Islet precursor cell (in vitro differentiated cells): ENCODE results near the gene FTSJ1.
A peak's percentile ranks its signal among the peaks of the same experiment; 100 is the strongest.

ENCODE experiments used
- DNase-seq: peaks from one replicate; pipeline ENCODE4 v3.0.0-alpha.2; 2018

FTSJ1 gene

DNA sequence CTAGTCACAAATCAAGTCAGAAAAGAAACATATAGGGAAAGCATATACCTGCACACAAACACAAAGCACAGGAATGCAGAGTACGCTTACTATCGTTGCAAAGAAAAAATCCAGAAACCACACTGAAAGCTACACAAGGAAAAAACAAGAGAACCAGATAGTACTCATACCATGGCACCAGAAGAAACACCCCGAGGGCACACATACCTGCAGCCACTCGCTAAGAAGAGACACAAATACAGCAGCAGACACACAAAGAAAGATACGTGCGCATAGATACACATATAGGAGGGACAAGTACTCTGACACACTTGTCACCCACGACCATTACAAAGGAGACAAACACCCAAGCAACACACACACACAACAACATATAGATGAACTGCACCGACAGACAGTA, 4.5 kb upstream of the FTSJ1 start:
- DNase-seq, result peak; percentile 73

DNA sequence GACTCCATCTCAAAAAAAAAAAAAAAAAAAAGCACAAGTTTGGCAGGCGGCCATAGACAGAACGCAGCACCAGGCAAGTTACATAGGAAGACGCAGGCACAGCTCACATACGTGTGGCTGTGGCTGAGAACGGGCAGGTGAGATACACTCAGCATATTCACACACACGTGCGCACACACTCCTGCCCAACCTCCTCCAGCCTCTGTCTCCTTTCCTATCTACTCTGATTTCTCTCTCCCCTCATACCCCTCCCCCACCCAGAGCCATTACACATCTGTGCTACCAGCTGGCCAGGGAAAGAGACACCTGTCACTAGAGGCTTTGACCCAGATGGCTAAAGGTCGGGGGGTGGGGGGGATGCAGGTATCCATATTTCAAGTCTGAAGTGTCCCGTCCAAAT, 3.8 kb upstream of the FTSJ1 start:
- DNase-seq, result no peak

DNA sequence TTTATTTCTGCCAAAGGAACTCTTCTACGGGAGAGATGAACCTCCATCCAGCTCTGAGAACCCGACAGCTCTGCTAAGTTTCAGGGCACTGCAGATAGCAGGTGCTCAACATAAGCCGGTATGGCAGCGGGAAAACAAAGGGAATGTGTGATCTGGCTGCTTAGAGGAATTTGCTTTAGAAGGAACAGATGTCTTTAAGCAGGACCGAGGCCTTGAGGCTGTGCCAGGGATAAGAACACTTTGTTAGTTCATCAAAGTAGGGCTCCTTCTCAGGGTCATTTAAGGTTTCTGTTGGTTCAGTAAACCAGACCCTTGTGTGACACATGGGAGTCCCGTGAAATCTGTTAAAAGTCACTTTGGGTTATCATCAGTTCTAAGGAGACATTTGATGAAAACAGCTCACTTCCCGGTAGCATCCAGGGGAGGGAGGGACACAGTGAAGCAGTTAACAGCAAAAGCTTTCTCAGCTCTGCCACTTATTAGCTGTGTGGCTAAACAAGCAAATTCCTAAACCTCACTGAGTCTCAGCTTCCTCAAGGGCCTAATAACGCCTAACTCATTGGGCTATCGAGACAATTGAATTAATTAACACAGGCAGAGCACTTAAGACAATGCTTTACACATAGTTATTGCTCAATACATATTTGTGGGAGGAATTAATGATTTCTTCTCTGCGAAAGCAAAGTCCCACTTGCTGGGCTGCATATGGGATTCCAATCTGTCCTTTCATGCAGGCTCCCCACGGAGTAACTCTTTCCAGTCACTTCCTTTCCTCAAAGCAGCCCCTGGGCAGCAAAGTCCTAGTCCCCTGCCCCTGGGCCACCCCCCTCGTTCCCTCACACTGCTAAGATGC, 2.9 kb upstream of the FTSJ1 start:
- DNase-seq, result peak; percentile 46

DNA sequence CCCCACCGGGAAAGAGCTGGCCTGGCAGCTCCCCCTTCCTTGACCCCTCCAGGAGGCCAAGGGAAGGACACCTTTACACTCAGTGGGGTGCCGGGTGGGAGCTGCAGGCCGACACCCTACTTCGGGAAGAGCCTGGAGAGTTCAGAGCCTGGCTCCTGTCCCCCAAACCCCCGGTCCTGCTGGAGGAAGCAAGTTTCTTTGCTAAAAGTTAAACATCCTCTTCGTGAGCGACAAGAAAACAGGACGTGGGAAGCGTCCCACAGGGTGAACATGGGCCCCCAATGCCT, 2.4 kb upstream of the FTSJ1 start:
- DNase-seq, result peak; percentile 44

DNA sequence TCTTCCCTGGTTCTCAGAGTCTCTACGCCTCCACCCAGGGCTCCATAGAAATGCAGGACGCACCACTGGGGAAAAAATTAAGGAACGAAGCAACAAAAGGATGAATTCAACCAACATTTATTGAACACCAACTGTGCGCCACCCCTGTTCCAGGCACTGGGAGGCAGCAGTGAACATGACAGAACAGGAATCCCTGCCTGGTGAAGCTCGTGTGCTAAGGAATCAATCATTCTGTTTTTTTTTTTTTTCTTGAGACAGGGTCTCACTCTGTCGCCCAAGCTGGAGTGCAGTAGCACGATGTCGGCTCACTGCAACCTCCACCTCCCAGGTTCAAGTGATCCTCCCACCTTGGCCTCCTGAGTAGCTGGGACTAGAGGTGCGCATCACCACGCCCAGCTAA, 1.9 kb upstream of the FTSJ1 start:
- DNase-seq, result peak; percentile 57

DNA sequence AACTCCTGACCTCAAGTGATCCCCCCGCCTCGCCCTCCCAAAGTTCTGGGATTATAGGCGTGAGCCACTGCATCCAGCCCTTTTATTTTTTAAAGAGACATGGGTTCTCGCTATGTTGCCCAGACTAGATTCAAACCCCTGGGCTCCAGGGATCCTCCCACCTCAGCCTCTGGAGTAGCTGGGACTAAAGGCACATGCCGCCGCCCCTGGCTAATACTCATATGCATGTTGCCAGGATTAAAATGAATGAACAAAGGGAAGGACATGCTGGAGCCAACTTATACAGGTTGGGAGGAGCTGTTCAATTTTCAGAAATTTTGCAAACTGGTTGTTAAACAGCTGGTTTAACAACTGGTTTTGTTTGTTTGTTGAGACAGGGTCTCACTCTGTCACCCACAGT, 1.4 kb upstream of the FTSJ1 start:
- DNase-seq, result no peak

DNA sequence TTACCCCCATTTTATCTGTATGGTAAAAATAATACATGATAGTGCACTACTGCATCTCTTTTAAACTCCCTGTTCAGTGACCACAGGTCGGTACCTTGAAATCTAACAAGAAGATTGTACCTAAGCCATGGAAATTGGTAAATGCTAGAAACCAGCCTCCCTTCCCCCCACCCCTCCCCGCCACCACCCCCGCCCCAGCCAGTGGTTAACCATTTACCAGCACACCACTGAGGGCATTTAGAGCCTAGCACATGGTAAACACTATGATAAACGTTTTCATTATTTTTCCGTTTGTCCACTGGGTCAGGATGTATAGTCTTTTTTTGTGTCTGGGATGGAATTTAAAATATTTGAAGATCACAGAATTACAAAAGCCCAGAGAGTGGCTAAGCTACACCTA, 703 bp upstream of the FTSJ1 start:
- no peak for DNase-seq

DNA sequence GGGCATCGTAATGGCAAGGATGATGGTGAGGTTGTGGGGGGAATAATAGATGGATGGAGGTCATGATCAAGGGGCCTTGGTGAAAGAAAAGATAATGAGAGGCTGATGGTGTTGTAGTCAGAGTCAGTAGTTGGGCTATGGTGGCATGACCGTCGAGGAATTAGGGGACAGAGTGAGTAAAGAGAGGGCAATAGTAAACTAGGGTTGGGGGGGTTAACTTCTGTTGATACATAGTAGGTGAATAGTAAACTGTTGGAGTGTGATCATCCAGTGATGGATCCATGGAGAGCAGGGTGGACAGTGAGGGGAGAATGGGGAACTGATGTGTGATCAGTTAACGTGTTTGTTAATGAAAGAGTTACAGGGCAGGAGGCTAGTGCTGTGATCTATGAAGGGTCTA, 920 bp downstream of the FTSJ1 start:
- no peak for DNase-seq

DNA sequence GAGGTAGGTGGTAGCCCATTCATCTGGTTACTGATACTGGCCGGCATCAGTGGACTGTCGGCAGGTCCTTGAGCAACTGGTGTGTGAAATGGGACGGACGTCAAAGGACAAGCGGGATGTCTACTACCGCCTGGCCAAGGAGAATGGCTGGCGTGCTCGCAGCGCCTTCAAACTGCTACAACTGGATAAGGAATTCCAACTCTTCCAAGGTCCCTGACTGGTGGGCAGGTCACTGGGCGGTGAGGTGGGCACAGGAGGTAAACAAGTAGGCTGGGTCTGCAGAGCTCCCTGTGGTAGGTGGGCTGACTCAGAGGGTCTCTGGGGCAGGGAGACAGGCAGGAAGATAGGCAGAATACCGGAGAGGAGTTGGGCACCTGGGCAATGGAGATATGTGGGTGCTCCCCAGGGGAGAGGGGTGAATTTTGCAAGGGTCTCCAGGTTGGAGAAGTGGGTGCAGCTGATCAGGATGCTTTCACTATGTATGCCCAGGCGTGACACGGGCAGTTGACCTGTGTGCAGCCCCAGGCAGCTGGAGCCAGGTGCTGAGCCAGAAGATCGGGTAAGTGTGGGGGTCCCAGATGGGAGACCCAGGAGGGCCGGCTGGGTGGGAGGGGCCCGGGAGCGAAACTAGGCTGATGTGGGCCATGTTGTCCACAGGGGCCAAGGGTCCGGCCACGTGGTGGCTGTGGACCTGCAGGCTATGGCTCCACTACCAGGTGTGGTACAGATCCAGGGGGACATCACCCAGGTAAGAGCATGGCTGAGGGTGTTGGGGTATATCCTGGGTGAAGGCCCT, 2.2 kb downstream of the FTSJ1 start:
- peak; percentile 46 for DNase-seq

DNA sequence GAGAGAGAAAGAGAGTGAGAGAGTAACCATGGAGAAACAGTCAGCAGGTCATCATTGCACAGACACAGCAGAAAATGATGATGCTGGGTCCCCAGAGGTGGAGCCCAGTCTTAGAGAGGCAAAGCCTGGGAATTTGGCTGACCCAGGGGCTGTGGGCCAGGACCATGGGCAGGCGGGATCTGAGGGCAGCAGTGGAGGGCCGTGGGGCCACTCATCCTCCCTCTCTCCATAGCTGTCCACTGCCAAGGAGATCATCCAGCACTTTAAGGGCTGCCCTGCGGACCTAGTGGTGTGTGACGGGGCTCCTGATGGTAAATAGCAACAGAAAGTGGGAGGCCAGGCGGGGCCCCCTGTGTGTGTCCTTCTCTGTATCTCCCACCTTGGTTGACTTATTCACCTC, 2.8 kb downstream of the FTSJ1 start:
- no peak for DNase-seq

DNA sequence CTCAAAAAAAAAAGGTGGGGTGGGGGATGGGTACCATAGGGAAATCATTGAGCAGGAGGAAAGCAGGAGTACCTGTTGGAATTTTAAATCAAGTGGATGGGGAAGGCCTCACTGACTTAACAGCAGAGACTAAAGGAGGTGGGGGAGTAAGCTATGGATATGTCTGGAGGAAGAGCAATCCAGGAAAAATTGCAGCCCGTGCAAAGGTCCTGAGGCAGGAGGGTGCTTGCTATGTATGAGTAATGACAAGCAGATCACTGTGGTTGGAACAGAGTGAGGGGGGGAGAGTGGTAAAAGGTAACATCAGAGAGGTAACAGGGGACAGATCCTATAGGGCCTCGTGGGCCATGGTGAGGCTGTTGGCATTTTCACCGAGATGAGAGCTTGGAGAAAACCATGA, 4.1 kb downstream of the FTSJ1 start:
- DNase-seq, result no peak

DNA sequence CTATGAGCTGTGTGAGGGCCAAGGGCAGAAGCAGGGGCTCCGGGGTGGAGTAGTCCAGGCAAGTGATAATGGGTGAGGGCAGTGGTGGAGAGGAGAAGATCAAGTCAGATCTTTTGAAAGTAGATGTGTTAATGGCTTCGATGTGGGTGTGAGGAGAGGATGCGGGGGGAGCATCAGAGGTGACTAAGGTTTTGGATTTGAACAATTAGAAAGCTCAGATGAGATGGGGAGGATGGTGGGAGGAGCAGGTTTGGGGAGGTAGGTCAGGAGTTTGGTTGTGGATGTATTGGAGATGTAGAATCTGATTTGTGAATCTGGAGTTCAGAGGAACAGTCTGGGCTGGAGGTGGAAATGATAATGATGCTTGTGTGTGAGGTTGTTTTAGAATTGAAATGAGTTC, 4.6 kb downstream of the FTSJ1 start:
- no peak for DNase-seq

DNA sequence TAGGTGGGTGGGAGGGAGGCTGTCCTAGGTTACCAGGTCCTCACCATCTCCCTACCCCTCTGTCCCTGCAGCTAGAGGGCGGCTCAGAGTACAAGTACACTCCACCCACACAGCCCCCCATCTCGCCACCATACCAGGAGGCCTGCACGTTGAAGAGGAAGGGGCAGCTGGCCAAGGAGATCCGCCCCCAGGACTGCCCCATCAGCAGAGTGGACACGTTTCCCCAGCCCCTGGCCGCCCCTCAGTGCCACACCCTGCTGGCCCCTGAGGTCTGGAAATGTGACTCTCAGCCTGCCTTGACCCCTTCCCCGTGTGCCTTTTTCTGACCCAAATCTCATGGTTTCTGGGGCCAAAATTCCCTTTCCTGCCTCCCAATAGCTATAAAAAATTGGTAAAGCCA, 6.5 kb downstream of the FTSJ1 start:
- DNase-seq, result no peak

DNA sequence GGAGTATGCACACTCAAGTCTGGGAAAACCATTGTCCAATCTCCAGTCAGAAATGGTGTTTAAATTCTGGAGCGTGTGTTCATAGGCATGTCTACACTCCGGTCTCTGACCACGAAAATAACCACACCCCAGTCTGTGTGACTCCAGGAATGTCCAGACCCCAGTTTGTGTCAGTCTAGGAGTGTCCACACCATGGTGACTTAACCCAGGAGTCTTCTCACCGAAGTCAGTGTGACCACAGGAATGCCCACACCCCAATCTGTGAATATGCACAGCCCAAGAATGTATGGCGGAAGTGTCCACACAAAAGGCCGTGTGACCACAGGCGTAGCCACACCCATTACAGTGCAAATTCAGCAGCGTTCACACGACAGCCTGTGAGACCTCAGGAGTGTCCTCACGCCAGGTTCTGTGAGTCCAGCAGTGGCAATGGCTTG, 11.4 kb downstream of the FTSJ1 start:
- DNase-seq, result peak; percentile 92

DNA sequence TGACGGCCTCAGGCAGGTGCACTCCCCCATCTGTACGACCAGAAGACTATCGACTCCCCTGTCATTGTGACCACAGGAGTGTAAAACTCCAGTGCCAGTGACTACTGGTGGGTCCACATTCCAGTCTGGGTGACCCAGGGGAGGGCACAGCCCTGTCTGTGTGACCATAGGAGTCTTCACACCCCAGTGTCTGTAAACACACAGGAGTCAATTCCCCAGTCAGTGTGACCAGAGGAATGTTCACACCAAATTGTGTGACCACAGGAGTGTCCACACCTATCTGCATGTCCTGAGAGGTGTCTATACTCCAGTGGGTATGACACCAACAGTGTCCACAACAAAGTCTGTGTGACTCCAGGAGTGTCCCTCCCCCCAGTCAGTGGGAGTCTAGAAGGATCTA, 12.0 kb downstream of the FTSJ1 start:
- DNase-seq, result no peak

DNA sequence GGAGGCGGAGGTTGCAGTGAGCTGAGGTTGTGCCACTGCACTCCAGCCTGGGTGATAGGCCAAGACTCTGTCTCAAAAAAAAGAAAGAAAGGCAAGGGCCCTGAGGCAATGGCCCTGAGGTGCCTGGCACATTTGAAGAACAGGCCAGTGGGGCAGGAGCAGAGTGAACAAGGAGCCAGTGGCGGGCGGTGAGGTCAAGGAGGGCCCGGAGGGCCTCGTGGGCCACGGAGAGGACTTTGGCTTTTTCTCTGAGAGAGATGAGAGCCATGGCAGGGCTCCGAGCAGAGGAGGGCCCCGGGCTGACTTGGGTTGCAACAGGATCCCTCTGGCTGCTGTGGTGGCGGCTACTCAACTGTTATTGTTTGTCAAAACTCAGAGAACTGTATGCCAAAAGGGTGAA, 13.3 kb downstream of the FTSJ1 start:
- DNase-seq, result no peak

DNA sequence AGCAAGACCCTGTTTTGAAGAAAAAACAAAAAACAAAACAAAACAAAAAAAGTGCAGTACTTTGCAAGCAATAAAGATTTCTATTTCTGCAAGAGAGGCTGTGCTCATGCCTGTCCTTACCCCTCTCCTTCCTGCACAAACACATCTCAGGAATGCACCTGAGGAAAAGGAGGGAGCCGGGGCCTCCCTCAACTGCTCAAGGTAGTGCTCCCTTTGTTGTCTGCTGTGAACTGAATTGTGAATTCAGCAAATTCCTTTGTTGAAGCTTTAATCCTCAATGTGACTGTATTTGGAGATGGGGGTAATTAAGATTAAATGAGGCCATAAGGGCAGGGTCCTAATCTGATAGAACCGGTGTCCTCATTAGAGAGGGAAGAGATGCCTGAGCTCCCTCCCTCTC, 13.9 kb downstream of the FTSJ1 start:
- no peak for DNase-seq

DNA sequence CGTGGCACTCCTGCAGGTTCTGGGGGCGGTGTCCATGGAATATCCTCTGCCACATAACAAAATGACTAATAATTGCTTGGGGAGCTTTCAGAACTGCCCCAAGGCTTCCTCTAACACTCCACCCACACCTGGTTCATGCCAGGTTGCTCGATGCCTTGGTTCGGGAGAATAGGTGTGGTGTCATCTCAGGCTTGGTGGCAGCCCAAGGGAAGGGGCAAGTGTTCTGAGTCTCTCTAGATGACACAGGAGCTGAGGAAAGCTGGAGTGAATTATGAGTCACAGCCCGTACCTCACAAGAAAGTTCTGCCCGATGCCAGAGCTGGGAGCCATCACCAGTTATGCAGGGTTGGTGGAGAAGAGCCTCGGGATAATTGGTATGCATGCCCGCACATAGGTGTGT, 14.7 kb downstream of the FTSJ1 start:
- no peak for DNase-seq

DNA sequence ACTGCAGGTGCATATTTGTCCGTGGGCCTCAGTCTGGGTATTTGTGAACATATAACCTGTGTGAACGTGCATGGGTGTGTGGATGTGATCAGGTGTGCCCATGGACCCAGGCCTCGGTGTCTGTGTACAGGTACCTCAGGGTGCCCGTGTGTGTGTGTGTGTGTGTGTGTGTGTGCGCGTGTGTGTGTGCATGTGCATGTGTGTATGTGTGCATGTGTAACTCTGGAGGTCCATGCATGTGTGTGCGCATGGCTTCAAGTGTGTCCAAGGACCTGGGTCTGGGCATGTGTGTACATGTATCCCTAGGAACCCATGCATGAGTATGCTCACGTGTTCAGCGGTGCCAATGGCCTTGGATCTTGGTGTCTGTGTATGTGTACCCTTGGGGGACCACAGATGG, 15.8 kb downstream of the FTSJ1 start:
- DNase-seq, result no peak

DNA sequence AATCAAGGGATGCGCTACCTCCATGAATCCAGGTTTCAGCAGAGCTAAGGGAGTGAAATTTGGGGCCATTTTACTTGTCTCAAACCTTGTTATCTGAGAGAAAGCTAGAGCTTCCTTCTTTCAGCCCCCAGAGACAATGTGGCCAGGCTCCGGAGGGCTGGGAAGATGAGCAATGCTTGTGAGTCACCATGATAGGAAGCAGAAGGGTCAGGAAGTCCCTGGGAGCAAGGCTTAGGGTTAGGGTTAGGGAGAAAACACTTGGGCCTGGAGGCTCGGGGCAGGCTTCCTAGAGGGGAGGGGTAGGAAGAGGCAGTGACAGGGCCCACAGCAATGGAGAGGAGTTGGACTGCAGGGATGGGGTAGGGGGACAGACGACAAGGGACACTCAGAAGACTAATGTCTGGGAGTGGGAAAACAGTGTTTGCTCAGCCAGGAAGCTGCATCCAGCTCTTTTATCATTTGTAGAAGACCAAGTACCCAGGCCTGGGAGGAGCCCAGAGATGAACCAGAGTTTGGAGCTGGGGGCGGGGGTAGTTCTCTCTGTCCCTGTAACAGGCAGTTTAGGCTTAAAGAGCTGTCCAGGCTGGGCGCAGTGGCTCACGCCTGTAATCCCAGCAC, 16.4 kb downstream of the FTSJ1 start:
- DNase-seq, result peak; percentile 80

DNA sequence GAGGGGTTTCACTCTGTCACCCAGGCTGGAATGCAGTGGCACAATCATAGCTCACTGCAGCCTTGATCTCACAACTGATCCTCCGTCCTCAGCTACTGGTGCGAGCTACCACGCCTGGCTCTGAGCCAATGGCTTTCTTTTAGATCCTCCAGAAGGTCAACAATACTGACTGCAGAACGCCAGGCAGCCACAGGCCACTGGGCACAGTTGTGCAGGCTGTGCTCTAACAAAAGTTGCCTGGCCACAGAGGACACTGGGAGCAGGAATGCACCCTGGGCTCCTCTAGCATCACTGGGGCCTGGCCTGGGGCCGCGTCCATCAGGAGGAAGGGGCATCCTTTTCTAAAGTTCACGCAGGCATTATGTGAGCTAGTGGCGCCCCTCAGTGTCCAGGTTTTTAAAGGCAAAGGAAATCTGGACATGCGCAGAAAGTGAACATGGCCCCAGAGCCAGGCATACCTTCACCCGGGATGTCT, 17.9 kb downstream of the FTSJ1 start:
- peak; percentile 85 for DNase-seq

DNA sequence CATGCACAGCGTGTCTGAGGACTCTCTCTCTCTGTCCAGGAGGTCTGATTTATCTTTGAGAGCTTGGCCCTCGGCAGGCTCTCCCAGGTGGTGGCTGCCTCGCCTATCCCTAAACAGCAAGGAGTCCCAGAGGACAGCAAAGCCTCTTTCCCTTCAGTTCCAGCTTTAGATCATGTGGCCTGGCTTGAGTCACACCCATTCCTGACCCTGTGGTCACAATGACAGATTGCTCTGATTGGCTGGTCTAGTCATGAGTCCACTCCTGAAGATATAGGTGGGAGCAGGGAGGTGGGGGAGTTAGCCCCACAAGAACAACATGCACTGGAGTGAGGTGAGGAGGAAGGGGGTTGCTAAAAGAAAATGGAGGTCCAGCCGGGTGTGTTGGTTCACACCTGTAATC, 20.7 kb downstream of the FTSJ1 start:
- DNase-seq, result no peak

DNA sequence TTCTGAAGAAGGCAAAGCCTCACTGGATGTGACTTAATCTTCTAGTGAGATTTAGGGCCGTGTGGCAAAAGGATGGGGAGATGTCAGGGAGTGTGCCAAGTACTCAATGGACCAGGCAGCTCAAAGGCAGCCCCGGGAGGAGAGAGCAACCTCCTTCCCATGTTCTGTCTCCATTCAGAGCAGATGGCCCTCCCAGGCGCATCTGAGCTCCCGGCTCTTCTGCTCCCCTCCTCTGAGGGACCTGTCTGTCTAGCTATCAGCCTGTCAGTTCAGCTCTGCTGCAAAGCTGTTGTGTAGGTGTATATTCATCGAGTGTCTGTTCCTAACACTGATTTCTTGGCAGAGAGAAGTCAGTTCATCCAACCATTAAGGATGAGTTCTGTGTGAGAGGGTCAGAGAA, 21.9 kb downstream of the FTSJ1 start:
- no peak for DNase-seq

DNA sequence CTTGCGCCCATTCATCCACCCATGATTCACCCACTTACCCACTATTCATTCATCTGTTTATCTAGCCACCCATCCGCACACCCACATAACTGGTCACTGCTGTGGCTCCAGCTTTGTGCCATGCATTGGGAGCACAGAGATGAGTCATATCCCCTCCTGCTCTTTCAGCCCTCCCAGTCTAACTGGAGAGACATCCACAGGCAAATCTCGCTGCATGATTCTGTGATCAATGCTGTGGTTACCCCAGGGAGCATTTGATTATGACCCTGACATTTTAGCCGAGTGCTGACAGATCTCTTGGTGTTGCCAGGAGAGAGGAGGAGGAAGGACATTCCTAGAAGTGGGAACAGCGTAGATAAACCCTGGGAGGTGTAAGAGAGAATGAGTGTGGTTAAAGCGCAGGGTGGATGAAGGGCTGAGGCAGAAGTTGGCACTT, 22.4 kb downstream of the FTSJ1 start:
- DNase-seq, result no peak
